Adrenal gland (tissue), 12 donors: ENCODE measurements around the gene PYCR2. TPM values are rescaled to one million over a fixed set of nuclear protein-coding genes. Genes with fewer than 3 reads are reported as not detected.

Experiments used
- DNase-seq, 7 donors: peaks; one replicate each; pipeline ENCODE4 v3.0.0-alpha.2; 2019 to 2020
- H3K27ac ChIP-seq, 5 donors: fragments of 200-600 bp; sonication (generic) in 4 of 5; 1 replicate in 3 of 5; 2 replicates in 2 of 5; pipeline versions ENCODE4 v1.5.1 to v1.8.0; 2016 to 2020; ENCODE audit warnings: mild to moderate bottlenecking in 1 of 5
- H3K27me3 ChIP-seq: fragments of 200-600 bp; 2 replicates; pipeline ENCODE4 v1.8.0; 2021
- H3K36me3 ChIP-seq, 2 donors: fragments of 200-600 bp; replicated peaks in 1 of 2; 1 replicate in 1 of 2; 2 replicates in 1 of 2; pipeline versions ENCODE4 v1.5.1 to v1.8.0; 2018 to 2022
- H3K4me1 ChIP-seq, 2 donors: fragments of 200-600 bp; replicated peaks in 1 of 2; 1 replicate in 1 of 2; 2 replicates in 1 of 2; pipeline versions ENCODE4 v1.5.1 to v1.8.0; 2018 to 2021
- H3K4me3 ChIP-seq, 4 donors: fragments of 200-600 bp; sonication (generic) in 3 of 4; one replicate each; pipeline ENCODE4 v1.5.1; 2016 to 2018
- H3K9me3 ChIP-seq, 3 donors: fragments of 200-600 bp; sonication (generic) in 1 of 3; replicated peaks in 1 of 3; 1 replicate in 2 of 3; 2 replicates in 1 of 3; pipeline versions ENCODE4 v1.5.1 to v1.8.0; 2016 to 2021
- CTCF ChIP-seq, 6 experiments: fragments of 450-650 bp in 4 of 6; fragments of 200-600 bp in 2 of 6; sonication (generic) in 1 of 6; IDR thresholded peaks; 1 replicate in 5 of 6; 2 replicates in 1 of 6; pipeline versions ENCODE4 v1.5.1 to v1.8.0; 2016 to 2021; ENCODE audit warnings: antibody characterized with exemption in 6 of 6, mild to moderate bottlenecking in 2 of 6, moderate library complexity in 1 of 6
- POLR2A ChIP-seq, 2 donors: fragments of 450-650 bp; IDR thresholded peaks; one replicate each; pipeline ENCODE4 v1.6.1; 2017; ENCODE audit warnings: antibody characterized with exemption in 2 of 2, mild to moderate bottlenecking in 2 of 2, moderate library complexity in 1 of 2
- WGBS, 4 donors: extraction: QIAGEN DNeasy Blood & Tissue Kit in 2 of 4; methylation state at CpG; one replicate each; pipeline versions ENCODE4 v1.1.5 to v1.1.7; 2013 to 2017; 5-methylcytosine and 5-hydroxymethylcytosine counted together
- intact Hi-C, 2 donors: fragments of 100-400 bp; cut with DNase I; formaldehyde crosslinking; loops; one replicate each; pipeline versions ENCODE4 v1.14.1 to v1.15.0; 2022 to 2023
- polyA plus RNA-seq, 3 donors: library from polyadenylated mRNA; stranded (reverse); fragments of 200-250 nt in 2 of 3; fragments of 350-450 nt in 1 of 3; fragmentation: Illumina TruSeq in 1 of 3; extraction: RNeasy Lipid Tissue Mini Kit (QIAGEN cat#74804) in 1 of 3; gene quantifications; one replicate each; pipeline ENCODE4 v1.2.3, GENCODE V29; 2013 to 2014
- total RNA-seq, 9 donors: library from RNA; depleted of rRNA in 4 of 9; stranded (reverse); fragments of >200 nt in 4 of 9; fragments of 120-200 nt in 1 of 9; fragmentation: NEBNext Ultra II Directional in 1 of 9; extraction: Animal tissue kit (Norgen Biotek cat#: 25700) in 1 of 9; gene quantifications; one replicate each; pipeline versions ENCODE4 v1.1.0 to v1.2.4, GENCODE V29; 2013 to 2023
- donor health status: healthy with polysubstance abuse.
- donor health status: Bipolar disorder and iron deficiency.
- donor health status: DM: yes; HTN: yes; CAD: no.
- donor health status: DM: no; HTN: no; CAD: no.
- donor health status: DM: no; HTN: no; CAD: no.
- donor health status: DM: yes; HTN: yes; CAD: no.

PYCR2 gene
- total and polyA plus RNA-seq, 12 donors: 76.0 to 135 (median 84.2) TPM

GRCh38 chr1:225918280-225918679 is 5.8 kb downstream of the PYCR2 start:
- peaks cover 0 to 20% of the 10 kb centered on the region in 2 donors for H3K36me3 ChIP-seq
- H3K4me3 ChIP-seq: no peak overlapping the region
- peaks cover 0 to 24% of the 10 kb centered on the region in 2 donors for H3K4me1 ChIP-seq
- H3K27me3 ChIP-seq: no peaks in the 10 kb centered on the region
- TF ChIP-seq CTCF (IDR thresholded peaks at IDR 0.05) (no peak), POLR2A (IDR thresholded peaks at IDR 0.05) (no peak)
- WGBS, 4 donors: 88 to 94% (median 92%) methylated on average over 4 of the region's 4 CpGs
- no peak for DNase-seq
- H3K9me3 ChIP-seq: no peaks in the 10 kb centered on the region
- H3K27ac ChIP-seq: no peak overlapping the region
- intact Hi-C loops: loop anchor here (10.0 kb wide), 2 partner anchors 73 to 143 kb away; partner anchors contain the start of gene SRP9 (in 1 of the 2)

- Histone ChIP-seq H3K9me3 (no peaks in the 10 kb centered on the region), H3K4me1 (peaks cover 0 to 16% of the 10 kb centered on the region in 2 donors), H3K4me3 (no peak overlapping the region), H3K27ac (no peak overlapping the region), H3K27me3 (no peaks in the 10 kb centered on the region), H3K36me3 (peaks cover 0 to 20% of the 10 kb centered on the region in 2 donors)
- TF ChIP-seq CTCF (IDR thresholded peaks at IDR 0.05) (no peak), POLR2A (IDR thresholded peaks at IDR 0.05) (no peak)
- intact Hi-C loops: loop anchor here (10.0 kb wide), 2 partner anchors 73 to 143 kb away; partner anchors contain the start of gene SRP9 (in 1 of the 2)
- WGBS, 4 donors: 91 to 93% (median 92%) methylated on average over 5 of the region's 5 CpGs
- no peak for DNase-seq
These were observed 6.5 kb downstream of the PYCR2 start for GRCh38 chr1:225917536-225917935.

GRCh38 chr1:225917101-225917500 is 6.9 kb downstream of the PYCR2 start:
- no peak overlapping the region for H3K27ac ChIP-seq
- no peaks in the 10 kb centered on the region for H3K27me3 ChIP-seq
- H3K9me3 ChIP-seq: no peaks in the 10 kb centered on the region
- TF ChIP-seq CTCF (IDR thresholded peaks at IDR 0.05) (no peak), POLR2A (IDR thresholded peaks at IDR 0.05) (no peak)
- 90 to 96% (median 94%) methylated on average over 3 of the region's 3 CpGs for WGBS, 4 donors
- DNase-seq: no peak
- peaks cover 0 to 20% of the 10 kb centered on the region in 2 donors for H3K36me3 ChIP-seq
- peaks cover 0 to 16% of the 10 kb centered on the region in 2 donors for H3K4me1 ChIP-seq
- no peak overlapping the region for H3K4me3 ChIP-seq
- intact Hi-C loops: loop anchor here (10.0 kb wide), 2 partner anchors 72 to 142 kb away; partner anchors contain the start of gene SRP9 (in 1 of the 2)

- WGBS, 4 donors: 83 to 90% (median 87%) methylated on average over 5 to 7 of the region's 7 CpGs
- Histone ChIP-seq H3K27me3 (no peaks in the 10 kb centered on the region), H3K36me3 (peaks cover 0 to 7% of the 10 kb centered on the region in 2 donors), H3K9me3 (no peaks in the 10 kb centered on the region), H3K4me1 (peaks cover 10 to 24% of the 10 kb centered on the region in 2 donors), H3K4me3 (no peak overlapping the region), H3K27ac (no peak overlapping the region)
- TF ChIP-seq POLR2A (IDR thresholded peaks at IDR 0.05) (no peak), CTCF (IDR thresholded peaks at IDR 0.05) (no peak)
- DNase-seq: peak in 1 of 7 donors; percentile 71
- intact Hi-C loops: loop anchor here (10.0 kb wide), 2 partner anchors 71 to 141 kb away; partner anchors contain the start of gene SRP9 (in 1 of the 2)
These were observed 8.5 kb downstream of the PYCR2 start for GRCh38 chr1:225915538-225915991.
